Amniotic stem cell (primary cell): ENCODE results near the gene GRAMD4.

Experiments
- DNase-seq: peaks from one replicate; lab custom pipeline; 2025; lab: John Stamatoyannopoulos, UW

Gene GRAMD4

DNA sequence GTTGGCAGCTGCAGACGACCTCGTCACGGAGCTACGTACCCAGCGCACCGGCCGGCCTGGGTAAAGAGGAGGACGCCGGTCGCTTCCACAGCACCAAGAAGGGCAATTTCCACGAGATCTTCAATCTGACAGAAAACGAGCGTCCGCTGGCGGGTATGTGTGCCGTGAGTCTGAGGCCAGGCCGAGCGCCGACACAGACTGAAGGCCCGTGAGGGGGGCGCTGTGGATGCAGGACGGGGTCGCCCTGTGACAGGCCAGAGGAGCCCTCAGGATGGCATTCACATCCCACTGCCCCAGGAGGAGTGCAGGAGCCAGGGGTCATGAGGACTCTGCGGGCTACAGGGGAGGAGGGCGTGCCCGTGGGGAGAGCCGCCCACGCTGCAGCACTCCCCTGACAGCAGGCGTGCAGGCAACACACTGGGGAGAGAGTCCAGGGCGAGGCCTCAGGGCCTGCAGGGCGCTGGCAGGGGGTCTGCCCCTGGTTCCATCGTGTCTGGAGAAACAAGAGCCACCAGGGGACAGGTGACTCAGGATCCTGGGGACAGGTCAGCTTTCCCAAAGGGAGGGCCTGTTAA, 53.6 kb downstream of the GRAMD4 start:
- no peak for DNase-seq

DNA sequence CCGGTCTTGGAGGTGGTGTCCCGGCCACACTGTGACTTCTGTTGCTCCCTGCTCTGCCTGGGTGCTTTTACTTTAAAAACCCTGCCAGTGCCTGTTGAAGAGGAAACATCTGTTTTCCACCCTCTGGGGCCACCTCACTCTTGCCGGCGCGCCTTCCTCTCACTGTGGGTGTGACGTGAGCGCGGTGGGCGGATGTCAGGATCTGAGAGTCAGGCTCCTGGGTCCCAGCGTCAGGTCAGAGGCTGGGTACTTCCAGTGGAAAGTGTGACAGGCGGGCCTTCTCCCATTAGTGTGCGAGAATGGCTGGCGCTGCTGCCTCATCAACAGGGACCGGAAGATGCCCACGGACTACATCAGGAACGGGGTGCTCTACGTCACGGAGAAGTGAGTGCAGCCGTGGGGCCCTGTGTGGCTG, 54.2 kb downstream of the GRAMD4 start:
- no peak for DNase-seq

DNA sequence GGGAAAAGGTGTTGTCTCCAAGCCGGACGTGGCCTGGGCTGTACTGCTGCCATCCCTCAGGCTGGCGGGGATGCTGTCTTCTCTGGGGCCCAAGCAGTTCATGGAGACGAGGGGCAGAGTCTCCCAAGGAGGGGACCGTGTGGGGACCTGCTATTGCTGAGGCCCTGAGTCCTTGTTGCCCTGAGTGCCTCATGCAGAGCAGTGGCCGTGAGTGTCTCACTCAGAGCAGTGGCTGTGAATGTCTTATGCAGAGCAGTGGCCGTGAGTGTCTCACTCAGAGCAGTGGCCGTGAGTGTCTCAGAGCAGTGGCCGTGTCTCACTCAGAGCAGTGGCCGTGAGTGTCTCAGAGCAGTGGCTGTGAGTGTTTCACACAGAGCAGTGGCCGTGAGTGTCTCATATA, 54.7 kb downstream of the GRAMD4 start:
- DNase-seq: no peak

DNA sequence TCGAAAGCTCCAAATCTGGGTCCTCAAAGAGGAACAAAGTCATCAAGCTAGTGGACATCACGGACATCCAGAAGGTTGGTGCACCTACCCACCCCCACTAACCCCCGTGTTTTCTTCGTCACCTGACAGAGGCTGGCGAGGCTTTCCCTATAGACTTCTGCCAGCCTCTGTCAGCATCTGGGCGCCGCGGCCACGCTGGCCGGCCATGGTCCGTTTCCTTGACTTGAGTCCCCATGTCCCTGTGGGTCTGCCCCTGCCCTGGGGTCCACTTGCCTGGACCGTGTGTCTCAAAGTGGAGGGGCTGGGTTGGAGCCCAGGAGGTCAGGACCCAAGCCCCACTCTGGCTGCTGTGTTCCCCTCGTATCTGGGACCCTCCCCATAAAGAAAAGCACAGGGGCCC, 55.3 kb downstream of the GRAMD4 start:
- no peak for DNase-seq

DNA sequence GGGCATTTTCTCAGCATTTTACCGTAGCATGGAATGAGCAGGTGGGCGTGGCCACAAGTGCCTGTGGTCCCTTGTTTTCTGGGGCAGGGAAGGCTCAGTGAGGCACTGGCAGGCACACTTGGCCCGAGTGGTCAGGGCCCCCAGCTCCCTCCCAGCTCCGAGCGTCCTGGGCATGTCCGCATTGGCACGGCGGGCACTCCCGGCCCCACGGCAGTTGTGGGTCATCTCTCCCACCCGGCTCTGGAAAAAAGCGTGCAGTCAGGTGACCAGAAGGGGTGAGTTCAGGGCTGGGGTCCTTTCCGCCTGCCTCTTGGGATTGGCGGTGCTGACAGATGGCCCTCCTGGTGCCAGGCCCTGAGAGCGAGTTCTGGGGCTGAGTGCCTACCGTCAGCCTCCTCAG, 55.8 kb downstream of the GRAMD4 start:
- no peak for DNase-seq

DNA sequence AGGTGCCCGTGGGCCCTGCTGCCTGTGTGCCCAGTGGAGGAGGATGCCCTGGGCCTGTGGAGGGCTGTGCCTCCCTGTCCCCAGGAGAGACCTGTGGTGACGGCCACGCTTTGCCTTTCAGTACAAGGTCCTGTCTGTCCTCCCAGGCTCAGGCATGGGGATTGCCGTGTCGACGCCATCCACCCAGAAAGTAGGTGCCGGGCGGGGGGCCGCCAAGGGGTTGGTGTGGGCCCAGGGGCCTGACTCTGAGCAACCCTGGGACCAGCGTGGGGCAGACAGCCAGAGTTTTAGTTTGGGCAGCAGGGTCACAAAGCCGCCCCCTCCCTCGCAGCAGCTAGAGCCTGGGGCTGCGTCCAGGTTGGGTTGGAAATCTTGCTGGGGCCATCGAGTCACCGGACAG, 56.3 kb downstream of the GRAMD4 start:
- DNase-seq: no peak

DNA sequence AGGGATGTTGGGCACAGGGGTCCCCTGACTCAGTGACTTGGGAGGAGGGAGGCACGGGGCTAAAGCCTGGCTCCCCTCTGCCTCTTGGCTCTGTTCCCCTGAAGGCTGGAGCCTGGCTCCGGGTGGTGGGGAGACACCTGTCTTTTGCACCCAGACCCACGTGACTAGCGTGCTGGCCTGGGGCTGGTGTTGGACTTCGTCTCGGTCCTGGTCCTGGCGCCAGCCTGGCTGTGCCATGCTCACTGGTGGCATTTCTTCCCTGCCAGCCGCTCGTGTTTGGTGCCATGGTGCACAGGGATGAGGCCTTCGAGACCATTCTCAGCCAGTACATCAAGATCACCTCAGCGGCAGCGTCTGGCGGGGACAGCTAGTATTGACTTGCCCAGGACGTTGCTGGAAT, 56.7 kb downstream of the GRAMD4 start:
- DNase-seq: no peak

DNA sequence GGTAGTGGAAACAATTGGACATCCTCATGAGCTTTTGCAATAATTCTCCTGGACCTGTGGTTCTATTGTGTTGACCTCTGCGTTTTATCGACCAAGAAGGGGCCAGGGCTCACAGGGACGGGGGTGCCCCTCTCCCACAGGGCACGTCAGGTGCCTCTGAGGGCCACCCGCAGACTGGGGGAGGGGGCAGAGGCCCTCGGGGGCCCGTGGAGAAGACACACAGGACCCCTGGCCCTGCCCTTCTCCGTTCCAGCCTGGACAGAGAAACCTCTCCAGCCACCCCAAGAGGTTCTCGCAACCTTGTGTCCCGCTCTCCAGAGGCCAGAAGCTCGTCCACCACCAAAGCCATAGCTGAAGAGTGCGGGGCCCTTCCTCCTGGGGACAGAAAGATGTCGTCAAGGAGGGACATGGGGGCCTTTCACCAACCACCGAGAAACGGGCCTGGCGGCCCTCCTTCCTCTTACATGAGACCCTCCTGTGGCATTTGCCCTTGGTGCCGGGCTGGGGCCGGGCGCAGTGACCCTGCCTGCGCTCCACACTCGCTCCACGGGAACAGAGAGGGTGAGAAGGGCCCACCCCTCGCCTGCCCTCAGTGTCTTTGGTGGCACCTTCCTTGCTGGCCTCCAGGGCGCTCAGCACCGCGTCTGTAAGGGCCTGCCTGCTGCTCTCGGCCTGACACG, 57.3 kb downstream of the GRAMD4 start:
- DNase-seq: no peak

DNA sequence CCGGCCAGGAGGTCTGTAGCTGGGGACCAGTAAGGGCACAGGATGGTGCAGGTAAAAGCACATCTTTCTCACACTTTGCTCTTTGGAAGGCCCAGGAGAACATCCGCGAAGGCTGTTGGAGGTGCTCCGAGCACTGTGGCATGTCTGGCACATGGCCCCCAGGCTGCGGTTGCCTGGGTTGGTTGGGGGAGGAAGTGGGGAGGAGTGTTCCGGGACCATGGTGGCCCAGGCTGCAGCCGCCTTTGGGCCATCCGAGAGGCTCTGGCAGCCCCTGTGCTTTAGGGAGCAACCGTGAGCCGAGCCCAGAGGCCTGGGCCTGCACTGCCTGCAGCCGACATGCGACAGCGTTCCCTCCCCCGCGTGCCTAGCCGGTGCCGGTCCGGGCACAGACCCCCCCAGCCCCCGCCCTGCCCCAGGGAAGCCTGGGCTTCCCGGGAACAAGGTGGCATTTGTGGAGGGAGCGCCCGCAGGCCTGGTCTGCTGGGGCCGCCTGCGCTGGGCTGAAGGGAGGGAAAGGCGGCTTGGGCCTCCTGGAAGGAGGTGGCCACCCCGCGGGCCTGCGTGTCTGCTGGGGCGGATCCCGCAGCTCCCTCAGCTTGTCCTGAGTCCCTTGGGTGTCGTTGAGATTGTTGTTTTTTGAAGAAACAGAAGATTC, 57.9 kb downstream of the GRAMD4 start:
- DNase-seq: no peak

DNA sequence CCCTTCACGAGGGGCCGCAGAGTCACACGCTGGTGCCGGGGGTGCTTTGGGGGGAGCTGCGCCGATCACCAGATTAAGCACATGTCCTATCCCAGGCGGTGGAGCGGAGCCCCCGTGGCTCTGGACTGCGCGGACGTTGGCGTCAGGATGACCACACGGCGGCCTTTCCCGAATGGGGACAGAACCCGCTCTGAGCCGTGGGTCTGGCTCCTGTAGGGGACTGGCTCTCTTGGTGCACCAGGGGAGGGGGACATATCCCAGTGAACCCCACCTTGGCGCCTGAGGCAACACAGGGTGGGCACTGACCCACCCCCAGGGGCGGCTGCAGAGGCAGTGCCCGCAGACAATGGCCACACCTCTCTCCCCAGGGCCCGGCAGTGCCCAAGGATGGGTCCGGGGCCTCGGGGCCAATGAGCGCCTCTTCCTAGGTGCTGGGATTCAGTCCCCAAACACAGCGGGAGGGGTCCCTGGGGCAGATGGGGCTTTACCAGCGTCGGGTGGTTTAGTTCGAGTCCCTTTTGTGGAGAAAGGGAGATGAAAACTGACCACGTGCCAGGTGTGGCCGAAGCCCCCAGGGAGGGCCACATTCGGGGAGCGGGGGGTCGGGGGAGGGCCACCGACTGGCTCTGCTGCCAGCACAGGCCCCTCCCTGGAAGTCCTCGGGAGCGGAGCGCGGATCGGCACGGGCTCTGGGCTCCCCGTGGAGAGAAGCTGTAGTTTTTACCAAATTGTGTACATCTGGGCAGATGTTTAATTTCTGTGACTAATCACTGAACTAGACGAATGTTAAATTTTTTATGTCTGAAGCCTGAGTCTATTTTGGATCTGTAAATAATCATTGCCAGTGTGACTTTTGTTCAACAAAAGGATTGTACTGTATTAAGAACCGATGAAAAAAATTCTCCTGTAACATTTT, 58.9 kb downstream of the GRAMD4 start:
- no peak for DNase-seq

DNA sequence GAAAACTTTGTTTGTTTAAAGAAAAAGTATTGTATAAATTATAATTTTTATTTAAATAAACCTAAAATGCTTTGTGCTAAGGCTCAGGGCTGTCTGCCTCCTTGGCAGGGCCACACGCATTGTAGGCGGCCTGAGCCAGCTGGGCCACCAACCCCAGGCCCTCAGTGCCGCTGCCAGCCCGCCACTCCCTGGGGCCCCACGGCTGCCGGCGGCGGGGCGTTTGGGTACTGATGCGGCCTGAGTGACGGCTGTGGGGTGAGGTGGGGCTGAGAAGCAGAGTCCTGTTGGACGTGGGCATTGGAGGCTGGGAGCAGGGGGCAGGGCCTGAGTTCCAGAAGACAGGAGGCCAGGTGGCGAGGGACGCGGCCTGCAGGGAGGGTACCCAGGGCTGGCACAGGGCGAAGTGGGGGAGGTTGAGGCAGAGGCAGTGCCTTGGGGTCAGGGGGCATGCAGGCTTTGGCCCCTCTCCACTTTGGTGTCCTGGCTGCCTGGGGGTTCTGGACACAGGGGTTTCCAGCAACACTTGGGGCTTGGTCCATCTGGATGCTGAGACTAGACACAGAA, 59.6 kb downstream of the GRAMD4 start:
- DNase-seq: no peak

DNA sequence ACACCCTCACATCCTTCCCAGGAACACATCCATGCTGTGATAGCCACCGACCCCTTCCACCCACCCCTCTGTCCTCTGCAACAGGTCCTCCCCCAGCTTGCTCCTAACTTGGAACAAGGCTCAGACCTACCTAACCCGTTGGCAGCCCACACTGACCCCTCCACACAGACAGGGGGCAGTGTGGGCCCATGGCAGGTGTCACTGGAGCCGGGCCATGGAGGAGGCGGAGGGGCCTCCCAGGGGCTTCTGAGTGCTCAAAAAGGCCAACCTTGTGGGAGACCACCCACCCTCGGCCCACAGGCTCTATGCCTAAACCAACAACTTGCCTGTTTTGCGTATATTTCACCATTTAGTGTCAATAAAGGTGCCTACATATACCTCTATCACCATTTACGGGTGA, 60.8 kb downstream of the GRAMD4 start:
- no peak for DNase-seq

DNA sequence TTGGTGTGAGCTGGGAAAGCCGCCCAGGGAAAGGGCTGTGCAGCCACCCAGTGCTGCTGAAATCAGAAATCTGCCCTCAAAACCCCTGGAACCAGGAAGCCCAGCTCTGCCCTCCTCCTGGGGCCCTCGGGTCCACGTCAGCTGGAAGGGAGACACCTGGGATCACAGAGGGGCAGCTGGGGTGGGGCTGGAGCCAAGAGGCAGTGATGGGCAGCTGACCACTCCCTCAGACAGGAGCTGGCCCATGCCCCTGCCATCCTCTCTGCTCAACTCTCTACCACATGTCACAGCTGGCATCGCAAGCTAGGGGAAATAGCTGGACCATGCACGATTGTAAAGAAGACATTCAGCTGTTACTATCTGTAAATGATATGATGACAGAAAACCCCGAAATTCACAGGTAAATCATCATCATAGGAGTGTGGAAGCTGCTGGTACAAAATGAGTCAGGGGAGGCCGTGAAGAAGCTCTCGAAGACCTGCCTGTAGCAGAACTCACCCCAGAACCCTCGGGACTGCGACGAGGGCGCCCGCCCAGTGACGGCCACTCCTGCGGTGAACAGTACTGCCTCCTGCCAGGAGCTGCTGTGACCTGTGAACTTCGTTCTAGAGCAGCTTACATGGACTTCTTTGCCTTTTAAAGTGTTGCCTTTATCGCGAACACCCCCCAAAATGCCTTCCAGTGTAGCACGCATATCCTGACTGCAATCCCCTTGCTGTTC, 62.0 kb downstream of the GRAMD4 start:
- DNase-seq: no peak

DNA sequence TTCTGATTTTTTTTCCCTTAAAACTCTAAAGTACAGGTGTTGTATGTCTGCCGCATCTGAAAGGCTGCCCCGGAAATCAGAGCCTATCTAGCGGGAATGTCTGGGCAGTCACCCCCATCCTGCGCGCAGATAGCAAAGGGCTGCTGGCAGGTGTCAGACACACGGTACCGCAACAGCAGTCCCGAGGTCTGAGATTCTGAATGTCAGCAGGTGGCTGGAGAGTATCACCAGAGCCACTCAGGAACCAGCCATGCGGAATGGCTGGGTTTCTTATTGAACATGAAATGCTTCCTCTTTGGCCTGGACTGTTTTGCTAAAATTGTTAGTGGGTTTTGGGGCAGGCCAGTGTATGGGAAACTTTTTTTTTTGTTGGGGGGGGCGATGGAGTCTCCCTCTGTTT, 64.5 kb downstream of the GRAMD4 start:
- DNase-seq: no peak

DNA sequence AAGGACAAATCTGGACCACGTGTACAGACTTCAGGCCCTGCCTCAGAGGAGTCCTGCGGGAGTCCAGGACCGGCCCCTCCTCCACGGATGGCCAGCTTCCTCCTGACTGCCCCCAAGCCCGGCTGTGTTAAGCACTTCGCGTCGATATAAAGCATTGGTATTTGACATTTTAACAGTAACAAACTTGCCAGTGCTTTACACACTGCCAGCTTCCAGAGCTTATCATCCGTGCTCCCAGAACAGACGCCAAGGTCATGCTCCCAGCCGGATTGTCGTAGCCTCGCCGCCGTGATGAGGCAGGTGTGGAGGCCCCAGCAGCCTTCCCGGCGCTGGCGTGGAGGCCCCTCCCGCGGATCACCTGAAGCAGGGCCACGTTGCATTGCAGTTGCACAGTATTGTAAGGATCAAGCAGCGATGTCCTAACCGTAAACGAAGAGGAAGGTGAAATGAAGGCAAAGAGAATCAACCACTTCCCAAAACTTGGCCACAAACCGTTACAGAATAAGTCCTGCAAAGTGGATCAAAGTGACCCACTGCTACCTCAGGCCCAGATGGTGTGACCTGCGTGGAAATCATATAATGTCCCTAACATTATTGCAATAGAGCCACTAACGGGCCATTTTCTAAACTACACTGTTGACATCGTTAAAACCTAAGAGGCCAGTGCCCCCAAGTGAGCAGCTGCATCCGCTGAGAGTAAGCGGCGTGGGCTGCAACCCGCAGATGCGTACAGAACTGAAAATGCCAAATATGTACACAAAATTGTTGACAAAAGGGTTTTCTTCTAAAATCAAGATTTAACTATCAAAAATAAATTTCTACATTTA, 66.2 kb downstream of the GRAMD4 start:
- DNase-seq: no peak

DNA sequence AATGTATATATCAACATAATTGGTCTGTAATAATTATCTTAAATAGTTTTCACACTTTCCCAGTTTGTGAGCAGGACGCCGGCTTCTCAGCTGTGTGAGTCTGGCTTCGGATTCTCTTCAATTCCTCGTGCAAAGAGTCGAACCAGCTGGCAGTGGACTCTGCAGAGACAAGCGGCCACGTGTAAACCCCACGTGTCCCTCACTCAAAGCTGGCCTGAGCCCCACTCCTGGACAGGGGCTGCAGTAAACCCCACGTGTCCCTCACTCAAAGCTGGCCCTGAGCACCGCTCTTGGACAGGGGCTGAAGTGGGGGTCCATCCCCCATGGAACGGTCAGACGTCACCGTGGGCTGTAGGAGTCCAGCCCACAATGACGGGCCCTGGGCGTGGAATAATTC, 66.9 kb downstream of the GRAMD4 start:
- no peak for DNase-seq

DNA sequence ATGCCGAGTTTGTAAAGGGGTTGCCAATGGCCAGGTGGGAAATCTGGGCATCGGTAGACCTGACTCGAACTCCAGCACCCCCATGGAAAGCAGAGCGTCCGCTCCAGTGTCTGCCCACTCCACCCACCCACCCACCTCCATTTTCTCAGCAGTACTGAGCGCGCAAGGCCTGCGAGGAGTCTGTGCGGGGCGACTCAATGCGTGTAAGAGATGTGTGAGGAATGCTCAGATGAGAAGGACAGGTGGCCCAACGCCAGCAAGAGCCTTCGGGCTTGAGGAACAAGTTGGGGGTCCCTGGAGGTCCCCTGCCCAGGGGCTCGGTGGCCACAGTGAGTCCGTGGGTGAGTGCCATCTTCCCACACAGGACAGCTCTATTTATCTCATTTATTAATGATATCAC, 67.3 kb downstream of the GRAMD4 start:
- DNase-seq: no peak

DNA sequence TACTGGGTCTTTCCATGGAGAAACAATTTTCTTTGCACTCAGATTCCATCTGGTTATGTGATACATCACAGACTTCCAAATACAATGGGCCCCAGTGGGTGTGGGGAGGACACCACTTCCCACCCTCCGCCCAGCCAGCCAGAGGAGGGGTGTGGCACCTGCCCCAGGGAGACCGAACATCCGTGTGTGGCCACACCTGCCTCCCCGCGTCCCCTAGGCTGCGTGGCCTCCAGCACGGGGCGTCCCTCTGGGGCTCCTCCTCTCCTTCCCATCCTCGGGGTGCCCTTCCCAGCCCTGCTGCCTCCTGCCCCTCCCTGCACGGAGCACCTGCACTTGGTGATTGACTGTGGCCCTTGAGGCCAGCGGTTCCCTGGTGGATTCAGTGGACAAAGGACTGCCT, 68.8 kb downstream of the GRAMD4 start:
- DNase-seq: no peak

DNA sequence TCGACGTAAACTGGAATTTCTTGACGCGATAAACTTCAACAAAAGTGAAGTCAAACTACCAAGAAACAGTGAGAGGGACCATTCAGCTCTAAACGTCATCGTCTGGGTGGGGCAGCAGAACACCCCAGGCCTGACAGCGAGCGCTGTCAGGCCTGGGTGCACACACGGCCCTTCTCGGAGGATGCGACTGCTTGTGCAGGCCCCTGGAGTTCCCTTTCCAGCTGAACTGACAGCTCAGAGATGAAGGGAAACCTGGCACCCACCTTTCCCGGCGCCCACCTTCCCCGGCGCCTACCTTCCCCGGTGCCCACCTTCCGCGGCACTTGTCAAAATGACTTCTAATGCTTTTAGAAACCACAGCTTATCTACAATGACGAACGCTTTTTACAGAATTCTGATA, 70.0 kb downstream of the GRAMD4 start:
- DNase-seq: no peak

DNA sequence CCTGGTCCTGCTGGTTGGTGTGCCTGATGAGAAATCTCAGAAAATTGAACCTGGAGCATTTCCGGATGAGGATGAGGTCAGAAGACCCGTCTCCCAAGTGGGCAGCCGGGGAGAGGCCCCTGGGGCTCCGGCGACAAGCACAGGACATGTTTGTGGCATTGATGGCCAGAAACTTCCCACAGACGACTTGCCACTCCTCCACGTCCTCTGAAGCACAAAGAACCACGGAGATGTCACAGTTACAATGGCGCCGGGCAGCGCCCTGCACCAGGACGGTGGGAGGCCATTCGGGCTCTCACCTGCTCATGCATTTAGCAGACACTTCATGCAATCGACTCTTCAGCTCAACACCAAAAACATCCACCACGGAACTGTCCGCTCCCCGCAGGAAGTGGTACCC, 71.4 kb downstream of the GRAMD4 start:
- DNase-seq: no peak
